Vagina (tissue), 2 donors: Measurements from ENCODE around the gene ZBP1. TPM values are rescaled to one million over a fixed set of nuclear protein-coding genes. Genes with fewer than 3 reads are reported as not detected.
A peak's percentile ranks its signal among the peaks of the same experiment; 100 is the strongest.

Source experiments
- DNase-seq, 2 donors: peaks; one replicate each; pipeline ENCODE4 v3.0.0-alpha.2; 2017; ENCODE audit errors: extremely low spot score in 2 of 2
- H3K27ac ChIP-seq: fragments of 200-600 bp; sonication (generic); one replicate; pipeline ENCODE4 v1.5.1; 2019
- H3K27me3 ChIP-seq: fragments of 200-600 bp; sonication (generic); one replicate; pipeline ENCODE4 v1.5.1; 2019
- H3K36me3 ChIP-seq, 2 donors: fragments of 200-600 bp; sonication (generic); one replicate each; pipeline ENCODE4 v1.5.1; 2017 to 2019
- H3K4me1 ChIP-seq: fragments of 200-600 bp; sonication (generic); one replicate; pipeline ENCODE4 v1.5.1; 2019
- H3K4me3 ChIP-seq, 2 donors: fragments of 200-600 bp; sonication (generic); 1 replicate in 1 of 2; 2 replicates in 1 of 2; pipeline ENCODE4 v1.5.1; 2016 to 2019
- H3K9me3 ChIP-seq: fragments of 200-600 bp; sonication (generic); one replicate; pipeline ENCODE4 v1.5.1; 2019
- POLR2A ChIP-seq, 2 donors: fragments of 450-650 bp; IDR thresholded peaks; one replicate each; pipeline ENCODE4 v1.6.1; 2017; ENCODE audit warnings: antibody characterized with exemption in 2 of 2, mild to moderate bottlenecking in 2 of 2, moderate library complexity in 2 of 2
- POLR2AphosphoS5 ChIP-seq, 2 donors: sonication (generic); formaldehyde crosslinking; IDR thresholded peaks; one replicate each; pipeline ENCODE4 v1.9.0; 2017; ENCODE audit warnings: antibody characterized with exemption in 2 of 2, mild to moderate bottlenecking in 2 of 2, low read depth in 1 of 2; ENCODE audit not compliant: insufficient read depth in 1 of 2
- intact Hi-C: fragments of 100-400 bp; cut with DNase I; formaldehyde crosslinking; loops from one replicate; pipeline ENCODE4 v1.15.1; 2023
- total RNA-seq: library from RNA; depleted of rRNA; stranded (reverse); fragments of >200 nt; gene quantifications from one replicate; pipeline ENCODE4 v1.2.3, GENCODE V29; 2016
- TF ChIP-seq, protein P1 (sequence below), 3 experiments: fragments of 450-650 bp in 2 of 3; fragments of 200-600 bp in 1 of 3; sonication (generic) in 1 of 3; IDR thresholded peaks; one replicate each; pipeline ENCODE4 v1.5.1; 2017 to 2019; ENCODE audit warnings: antibody characterized with exemption in 3 of 3, mild to moderate bottlenecking in 2 of 3, moderate library complexity in 2 of 3

ZBP1 gene
- total RNA-seq, 1 donor from 2014 or later: 0.74 TPM

DNA sequence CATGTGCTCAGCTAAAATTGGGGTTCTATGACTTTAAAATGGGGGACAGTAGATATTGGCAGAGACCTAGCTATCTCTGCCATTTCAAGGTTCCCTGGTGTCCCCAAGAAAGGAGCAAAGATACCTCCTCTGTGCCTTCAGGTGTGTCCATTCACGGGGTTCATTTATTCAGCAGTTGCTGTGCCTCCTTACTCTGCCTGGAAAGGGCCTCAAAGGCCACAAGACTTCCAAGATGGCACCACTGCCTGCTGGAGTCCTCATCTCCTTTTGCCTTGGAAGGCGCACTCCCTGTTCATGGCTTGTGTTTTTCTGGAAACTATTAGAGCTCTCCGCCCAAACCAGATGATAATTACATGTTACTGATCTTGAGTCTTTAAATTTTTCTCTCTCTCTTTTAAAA is 3.9 kb upstream of the ZBP1 start:
- H3K4me3 ChIP-seq: no peak overlapping the region
- intact Hi-C loops: no loop called here
- DNase-seq: peak in 1 of 2 donors; percentile 67
- H3K27me3 ChIP-seq: no peaks in the 10 kb centered on the region
- no peaks in the 10 kb centered on the region for H3K36me3 ChIP-seq
- no peak overlapping the region for H3K27ac ChIP-seq
- peaks cover 30% of the 10 kb centered on the region for H3K4me1 ChIP-seq
- H3K9me3 ChIP-seq: no peaks in the 10 kb centered on the region
- TF ChIP-seq POLR2AphosphoS5 (IDR thresholded peaks at IDR 0.05; ENCODE audit: insufficient read depth in 1 of 2, low read depth in 1 of 2) (no peak), POLR2A (IDR thresholded peaks at IDR 0.05) (no peak)
- TF ChIP-seq, protein P1, sequence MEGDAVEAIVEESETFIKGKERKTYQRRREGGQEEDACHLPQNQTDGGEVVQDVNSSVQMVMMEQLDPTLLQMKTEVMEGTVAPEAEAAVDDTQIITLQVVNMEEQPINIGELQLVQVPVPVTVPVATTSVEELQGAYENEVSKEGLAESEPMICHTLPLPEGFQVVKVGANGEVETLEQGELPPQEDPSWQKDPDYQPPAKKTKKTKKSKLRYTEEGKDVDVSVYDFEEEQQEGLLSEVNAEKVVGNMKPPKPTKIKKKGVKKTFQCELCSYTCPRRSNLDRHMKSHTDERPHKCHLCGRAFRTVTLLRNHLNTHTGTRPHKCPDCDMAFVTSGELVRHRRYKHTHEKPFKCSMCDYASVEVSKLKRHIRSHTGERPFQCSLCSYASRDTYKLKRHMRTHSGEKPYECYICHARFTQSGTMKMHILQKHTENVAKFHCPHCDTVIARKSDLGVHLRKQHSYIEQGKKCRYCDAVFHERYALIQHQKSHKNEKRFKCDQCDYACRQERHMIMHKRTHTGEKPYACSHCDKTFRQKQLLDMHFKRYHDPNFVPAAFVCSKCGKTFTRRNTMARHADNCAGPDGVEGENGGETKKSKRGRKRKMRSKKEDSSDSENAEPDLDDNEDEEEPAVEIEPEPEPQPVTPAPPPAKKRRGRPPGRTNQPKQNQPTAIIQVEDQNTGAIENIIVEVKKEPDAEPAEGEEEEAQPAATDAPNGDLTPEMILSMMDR (IDR thresholded peaks at IDR 0.05): no peak

- peaks cover 22% of the 10 kb centered on the region for H3K4me1 ChIP-seq
- no peak overlapping the region for H3K27ac ChIP-seq
- TF ChIP-seq, protein P1 (IDR thresholded peaks at IDR 0.05): peak; percentile 33 to 49 (median 40)
- TF ChIP-seq POLR2A (IDR thresholded peaks at IDR 0.05): no peak
- TF ChIP-seq POLR2AphosphoS5 (IDR thresholded peaks at IDR 0.05; ENCODE audit: insufficient read depth in 1 of 2, low read depth in 1 of 2): peak in 1 of 2 donors; percentile 18
- intact Hi-C loops: no loop called here
- no peaks in the 10 kb centered on the region for H3K9me3 ChIP-seq
- H3K4me3 ChIP-seq: no peak overlapping the region
- H3K27me3 ChIP-seq: no peaks in the 10 kb centered on the region
- DNase-seq: peak in 1 of 2 donors; percentile 58
- H3K36me3 ChIP-seq: no peaks in the 10 kb centered on the region
These were observed 2.6 kb upstream of the ZBP1 start for GRCh38 chr20:57622579-57623381.

GRCh38 chr20:57622201-57622570 is 2.0 kb upstream of the ZBP1 start:
- no peaks in the 10 kb centered on the region for H3K9me3 ChIP-seq
- TF ChIP-seq, protein P1 (IDR thresholded peaks at IDR 0.05): no peak
- no peak for TF ChIP-seq POLR2AphosphoS5 (IDR thresholded peaks at IDR 0.05; ENCODE audit: insufficient read depth in 1 of 2, low read depth in 1 of 2)
- TF ChIP-seq POLR2A (IDR thresholded peaks at IDR 0.05): no peak
- peaks cover 16% of the 10 kb centered on the region for H3K4me1 ChIP-seq
- H3K36me3 ChIP-seq: no peaks in the 10 kb centered on the region
- H3K4me3 ChIP-seq: no peak overlapping the region
- peak in 1 of 2 donors; percentile 83 for DNase-seq
- intact Hi-C loops: no loop called here
- H3K27me3 ChIP-seq: no peaks in the 10 kb centered on the region
- H3K27ac ChIP-seq: no peak overlapping the region

DNA sequence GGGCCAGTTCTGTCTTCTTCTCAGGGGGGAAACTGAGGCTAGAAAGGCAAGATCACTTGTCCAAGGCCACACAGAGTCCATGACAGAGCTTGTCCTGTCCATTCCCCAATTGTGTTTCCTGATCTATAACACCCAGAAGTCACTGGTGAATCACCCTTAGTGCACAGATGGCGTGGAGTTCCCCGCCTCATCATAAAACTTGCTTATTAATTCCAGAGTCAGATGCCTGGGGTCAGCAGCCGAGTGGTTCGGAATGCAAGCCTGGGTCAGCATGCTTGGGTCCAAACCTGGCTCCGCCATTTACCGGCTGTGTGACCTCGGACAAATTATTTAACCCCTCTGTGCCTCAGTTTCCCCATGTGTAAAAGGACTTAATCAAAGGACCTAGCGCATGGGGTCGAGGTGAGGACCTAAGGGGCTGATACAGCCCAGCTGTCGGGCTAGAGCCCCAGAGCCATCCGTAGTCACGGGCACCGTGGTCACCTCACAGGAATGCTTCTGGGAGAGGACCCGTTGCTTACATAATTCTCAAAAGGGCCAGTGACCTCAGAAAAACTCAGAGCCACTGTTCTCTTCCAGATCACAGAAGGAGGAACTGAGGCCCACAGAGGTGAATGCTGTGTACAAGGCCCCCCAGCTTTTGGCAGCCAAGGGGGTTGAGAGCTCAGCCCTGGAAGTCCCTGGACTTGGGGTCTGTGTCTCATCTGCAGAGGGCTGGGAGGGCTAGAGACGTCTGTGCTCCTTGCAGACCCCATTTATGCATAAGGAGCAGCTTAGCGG is 1.4 kb upstream of the ZBP1 start:
- no peaks in the 10 kb centered on the region for H3K27me3 ChIP-seq
- H3K36me3 ChIP-seq: no peaks in the 10 kb centered on the region
- H3K4me1 ChIP-seq: peaks cover 16% of the 10 kb centered on the region
- intact Hi-C loops: no loop called here
- DNase-seq: peak in 1 of 2 donors; percentile 69
- TF ChIP-seq POLR2A (IDR thresholded peaks at IDR 0.05) (no peak), POLR2AphosphoS5 (IDR thresholded peaks at IDR 0.05; ENCODE audit: insufficient read depth in 1 of 2, low read depth in 1 of 2) (no peak)
- TF ChIP-seq, protein P1 (IDR thresholded peaks at IDR 0.05): no peak
- H3K27ac ChIP-seq: no peak overlapping the region
- H3K9me3 ChIP-seq: no peaks in the 10 kb centered on the region
- H3K4me3 ChIP-seq: no peak overlapping the region
